Uterus (tissue), 2 donors: ENCODE measurements around the gene UGT1A3.

Experiments used
- CTCF ChIP-seq, 4 experiments: fragments of 200-600 bp in 2 of 4; fragments of 450-650 bp in 2 of 4; sonication (generic) in 2 of 4; IDR thresholded peaks; one replicate each; pipeline ENCODE4 v1.5.1; 2016 to 2019; ENCODE audit warnings: antibody characterized with exemption in 4 of 4, mild to moderate bottlenecking in 2 of 4, moderate library complexity in 1 of 4
- POLR2A ChIP-seq, 2 donors: fragments of 450-650 bp; IDR thresholded peaks; one replicate each; pipeline ENCODE4 v1.6.1; 2016; ENCODE audit warnings: antibody characterized with exemption in 2 of 2, mild to moderate bottlenecking in 1 of 2, moderate library complexity in 1 of 2

GRCh38 chr2:233793465-233794127, 64.8 kb downstream of the UGT1A3 start:
- no peak for TF ChIP-seq CTCF (IDR thresholded peaks at IDR 0.05)
- TF ChIP-seq POLR2A (IDR thresholded peaks at IDR 0.05): no peak
